Inflammatory macrophage treated with lipopolysaccharide for 4 hours (primary cell): Measurements from ENCODE around the gene C2CD5.
A peak's percentile ranks its signal among the peaks of the same experiment; 100 is the strongest.
"Not testable (repeated sequence)": the region's sequence is repeated elsewhere in the genome, so short reads cannot be mapped to it uniquely, and the experiment has no call there.

Experiments
- DNase-seq: peaks from one replicate; pipeline ENCODE4 v3.0.0-alpha.2; 2020

Gene C2CD5

DNA sequence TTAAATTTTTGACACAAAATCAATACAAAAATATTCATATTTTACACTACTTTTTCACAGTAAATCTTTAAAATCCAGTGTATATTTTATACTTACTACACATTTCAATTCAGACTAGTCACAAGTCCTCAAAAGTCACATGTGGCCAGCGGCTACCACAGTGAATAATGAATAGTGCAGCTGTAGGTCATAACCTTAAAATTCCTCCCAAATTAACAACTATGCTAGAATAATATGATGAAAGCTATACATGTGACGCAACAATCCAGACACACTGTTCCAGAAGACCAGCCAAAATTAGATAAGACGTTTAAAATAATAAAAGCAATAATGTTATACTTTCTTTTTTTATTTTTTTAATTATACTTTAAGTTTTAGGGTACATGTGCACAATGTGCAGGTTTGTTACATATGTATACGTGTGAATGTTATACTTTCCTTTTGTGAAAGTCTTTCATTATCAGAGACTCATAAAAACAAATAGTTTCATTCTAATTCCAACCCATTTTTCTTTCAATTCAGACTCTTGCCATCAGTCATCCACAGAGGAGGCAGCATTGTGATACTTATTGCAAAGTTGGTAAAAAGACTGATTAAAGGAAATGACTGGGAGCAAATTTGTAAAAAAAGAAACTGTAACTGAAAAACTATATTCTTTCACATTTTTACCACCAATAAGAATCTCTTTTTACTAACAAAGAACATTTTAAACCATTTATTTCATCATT lies 67.0 kb downstream of the C2CD5 start:
- DNase-seq, result peak; percentile 14

DNA sequence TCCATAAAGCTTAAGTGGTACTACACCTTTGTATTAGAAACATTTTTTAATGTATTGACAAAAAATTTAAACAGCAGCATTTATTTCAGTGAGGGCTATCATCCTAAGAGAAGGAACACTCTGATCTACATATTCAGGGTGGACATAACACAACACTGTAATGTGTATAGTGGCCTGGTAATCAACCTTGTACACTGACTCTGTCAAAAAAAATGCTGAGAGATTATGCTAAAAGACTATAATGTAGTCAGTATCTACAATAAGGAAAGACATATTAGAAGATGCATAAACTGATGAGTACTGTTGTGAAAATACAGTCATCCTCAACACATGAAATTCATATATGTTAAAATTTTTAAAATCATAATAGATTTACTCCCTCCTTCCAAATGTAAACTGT lies 68.2 kb downstream of the C2CD5 start:
- DNase-seq, result no peak

DNA sequence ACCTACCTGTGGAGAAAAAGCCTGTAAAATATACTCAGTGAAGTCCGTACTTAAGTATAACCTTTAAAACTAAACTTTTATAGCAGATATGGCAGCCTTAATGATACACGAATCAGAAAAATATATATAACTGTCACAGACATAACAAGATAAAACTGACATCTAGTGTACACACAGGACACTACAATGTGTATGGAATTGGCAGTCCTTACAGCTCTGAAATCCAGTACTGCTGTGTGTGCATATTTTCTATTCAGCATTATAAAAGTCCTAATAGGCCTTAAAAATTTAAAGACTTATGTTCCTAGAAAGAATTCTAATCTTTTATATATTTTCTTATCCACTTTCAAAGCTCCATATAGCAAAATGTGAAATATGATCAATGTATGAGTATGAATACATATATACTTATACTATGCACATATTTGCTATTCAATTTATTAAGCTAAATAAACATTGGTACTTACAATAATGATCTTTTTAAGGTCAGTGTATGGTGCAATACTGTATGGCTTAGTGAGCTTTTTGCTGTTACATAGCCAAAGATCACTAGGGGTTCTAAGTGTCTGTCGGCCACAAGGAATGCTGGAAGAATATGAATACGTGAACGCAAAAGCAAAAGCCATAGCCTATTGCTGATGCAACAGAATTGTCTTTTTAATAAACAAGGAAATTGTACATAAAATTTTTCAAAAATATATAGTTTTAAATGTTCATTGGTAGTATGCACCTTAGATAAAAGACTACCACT lies 69.2 kb downstream of the C2CD5 start:
- DNase-seq, result no peak

DNA sequence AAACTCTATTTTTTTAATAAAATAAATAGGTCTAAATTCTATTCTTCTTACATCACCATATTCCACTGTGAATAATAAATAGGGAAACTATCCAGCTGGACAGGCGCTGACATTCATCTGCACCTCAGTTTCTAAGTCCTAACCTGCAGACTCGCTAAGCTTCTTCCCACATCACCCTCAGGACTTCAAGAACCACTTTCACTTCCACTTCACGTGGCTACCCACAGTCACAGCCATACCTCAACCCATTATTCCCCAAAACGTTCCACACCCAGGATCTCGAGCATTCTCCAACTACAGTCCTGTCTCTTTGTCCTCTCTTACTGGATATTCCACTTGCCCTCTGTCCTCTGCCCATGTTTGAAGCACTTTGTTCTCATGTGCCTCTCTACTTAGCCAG lies 71.1 kb downstream of the C2CD5 start:
- no peak for DNase-seq

DNA sequence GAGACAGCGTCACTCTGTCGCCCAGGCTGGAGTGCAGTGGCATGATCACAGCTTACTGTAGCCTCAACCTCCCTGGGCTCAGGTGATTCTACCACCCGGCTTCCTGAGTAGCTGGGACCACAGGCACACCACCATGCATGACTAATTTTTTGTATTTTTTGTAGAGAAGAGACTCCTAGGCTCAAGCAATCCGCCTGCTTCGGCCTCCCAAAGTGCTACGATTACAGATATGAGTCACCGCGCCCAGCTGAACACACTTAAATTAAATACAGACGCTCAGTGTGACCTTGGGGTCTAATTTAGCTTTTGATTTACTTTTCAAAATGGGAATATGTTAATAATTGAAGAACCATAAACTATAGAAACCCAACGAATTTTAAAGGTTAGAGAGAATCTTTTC lies 77.2 kb downstream of the C2CD5 start:
- no peak for DNase-seq

DNA sequence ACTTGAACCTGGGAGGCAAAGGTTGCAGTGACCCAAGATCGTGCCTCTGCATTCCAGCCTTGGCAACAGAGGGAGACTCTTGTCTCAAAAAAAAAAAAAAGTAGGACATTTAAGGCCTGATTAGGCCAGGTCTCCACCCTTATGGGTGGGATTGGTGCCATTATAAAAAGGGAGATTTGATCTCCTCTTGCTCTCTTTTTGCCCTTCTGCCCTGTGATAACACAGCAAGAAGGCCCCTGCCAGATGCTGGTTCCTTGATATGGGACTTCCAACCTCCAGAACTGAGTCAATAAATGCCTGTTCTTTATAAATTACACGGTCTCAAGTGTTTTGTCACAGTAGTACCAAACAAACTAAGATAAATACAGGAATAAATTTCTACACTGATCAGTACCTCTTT lies 81.0 kb downstream of the C2CD5 start:
- no peak for DNase-seq

DNA sequence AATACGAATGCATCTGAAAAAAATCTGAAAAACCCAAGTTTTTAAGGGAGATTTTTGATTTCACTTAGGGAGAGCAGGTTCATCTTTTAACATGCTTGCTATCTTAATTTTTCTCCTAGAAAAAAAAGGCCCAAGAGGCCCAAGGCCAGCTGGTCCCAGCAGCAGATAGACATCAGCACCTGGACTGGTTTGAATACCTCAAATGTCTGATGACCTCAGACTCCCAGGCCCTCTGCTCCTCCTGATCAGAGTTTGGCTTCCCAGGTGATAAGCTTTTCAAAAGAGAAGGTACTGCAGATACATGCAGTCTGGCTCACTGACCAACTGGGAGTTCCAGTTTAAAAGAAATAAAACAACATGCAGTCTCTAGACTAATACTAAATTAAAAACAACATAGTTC lies 82.6 kb downstream of the C2CD5 start:
- no peak for DNase-seq

DNA sequence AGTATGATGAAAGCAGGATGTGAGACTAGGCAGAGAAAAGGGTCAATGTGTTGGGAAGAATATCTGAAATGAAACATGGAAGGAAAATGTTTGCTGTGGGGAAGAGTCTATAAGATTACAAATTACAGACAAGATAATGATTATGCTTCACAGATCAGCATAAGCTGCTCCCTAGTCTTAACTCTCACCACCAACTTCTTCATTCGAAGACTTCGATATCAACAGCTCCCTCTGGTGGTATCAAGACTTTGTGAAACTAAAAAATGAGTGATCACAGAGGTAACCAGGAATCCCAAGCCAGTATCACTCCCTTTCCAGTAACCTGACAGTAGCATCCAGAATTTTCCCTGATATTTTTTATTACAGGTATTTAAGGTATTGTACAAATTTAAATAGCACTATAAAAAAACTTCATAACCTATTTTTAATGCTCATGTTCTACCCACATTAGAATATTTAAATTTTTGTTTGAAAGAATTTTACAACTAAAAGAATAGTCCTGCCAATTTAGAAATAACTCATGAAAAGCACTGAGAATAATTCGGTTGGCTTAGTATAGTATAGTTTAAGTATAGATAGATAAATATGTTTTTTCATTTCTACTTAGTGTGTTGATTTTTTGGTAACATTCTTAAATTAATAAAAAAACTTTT lies 84.4 kb downstream of the C2CD5 start:
- peak; percentile 70 for DNase-seq

DNA sequence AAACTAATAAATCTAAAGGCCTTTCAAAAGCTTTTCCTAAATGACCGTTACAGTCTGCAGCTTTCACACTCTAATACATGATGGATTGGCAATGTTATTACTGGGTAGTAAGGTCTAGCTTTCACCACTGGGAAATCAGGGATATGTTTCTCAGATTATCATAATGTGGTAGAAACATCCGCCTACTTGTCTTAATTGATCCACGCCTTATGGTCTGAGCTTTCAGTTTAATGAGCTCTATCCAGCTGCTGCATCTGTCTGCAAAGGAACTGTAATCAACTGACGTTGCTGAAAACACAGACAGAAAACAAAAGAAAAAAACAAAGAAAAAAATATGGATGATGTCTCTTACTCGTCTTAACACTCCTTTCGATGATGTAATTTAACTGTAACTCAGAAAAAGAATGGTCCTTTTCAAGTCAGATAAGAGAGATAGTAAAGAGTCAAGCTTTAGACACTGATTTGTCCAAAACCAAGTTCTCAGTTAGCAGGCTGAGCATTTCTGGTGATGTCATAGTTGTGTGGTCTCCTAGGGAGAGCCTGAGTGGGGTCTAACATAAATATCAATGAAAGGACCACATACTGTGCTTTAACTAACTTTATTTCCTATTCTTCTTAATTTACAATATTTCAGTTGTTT lies 85.9 kb downstream of the C2CD5 start:
- DNase-seq, result no peak

DNA sequence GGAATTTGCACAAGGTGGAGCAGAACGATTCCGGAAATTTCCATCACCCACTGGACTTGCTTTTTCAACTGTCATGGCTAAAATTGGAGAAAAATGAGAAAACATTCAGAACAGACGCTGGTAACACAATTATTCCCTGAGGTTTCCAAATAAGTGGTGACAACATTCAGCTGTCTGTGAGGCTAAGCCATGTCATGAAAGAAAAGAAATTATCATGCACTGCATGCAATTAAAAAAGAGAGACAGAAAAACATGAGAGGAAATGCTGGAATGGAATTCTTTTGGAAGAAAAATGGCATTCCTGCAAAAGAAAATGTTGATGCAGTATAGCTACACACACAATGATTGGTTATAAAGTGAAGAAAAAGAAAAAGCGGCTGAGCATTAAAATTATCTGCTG lies 87.3 kb downstream of the C2CD5 start:
- DNase-seq, result no peak

DNA sequence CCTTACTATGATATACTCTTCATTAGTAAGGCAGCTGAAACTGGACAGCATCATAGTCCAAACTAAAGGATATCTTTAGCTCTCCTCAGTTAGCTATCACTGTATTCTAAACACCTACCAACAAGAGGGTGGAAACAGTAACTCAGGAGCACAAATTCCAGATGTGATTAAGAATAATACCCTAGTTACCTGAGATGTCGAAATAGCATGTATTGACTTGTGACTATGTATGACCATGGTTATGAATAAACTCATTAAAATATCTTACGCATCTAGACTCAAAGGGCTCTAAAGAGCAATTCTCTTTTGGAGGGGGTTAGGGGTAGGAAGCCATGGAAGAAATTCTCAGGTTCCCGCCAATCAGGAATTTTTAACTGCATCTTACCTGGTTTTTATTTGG lies 90.8 kb downstream of the C2CD5 start:
- no peak for DNase-seq

DNA sequence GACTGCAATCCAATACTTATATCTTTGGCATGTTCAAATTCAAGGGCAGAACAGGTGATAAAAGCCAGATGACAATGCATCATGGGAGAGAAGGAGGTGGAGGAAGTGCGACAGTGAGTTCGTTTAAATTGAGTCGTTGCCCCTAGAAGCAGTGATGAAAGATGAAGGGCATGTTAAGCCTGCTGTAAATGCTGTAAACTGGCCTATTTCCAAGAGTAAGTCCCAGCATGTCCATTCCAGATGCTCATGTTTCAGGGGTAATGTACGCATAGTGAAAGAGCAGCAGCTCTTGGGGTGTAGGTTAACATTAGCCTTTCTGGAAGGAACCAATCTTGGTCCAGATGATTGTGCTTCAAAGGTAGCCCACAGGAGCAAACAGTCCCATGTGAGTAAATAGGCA lies 97.1 kb downstream of the C2CD5 start:
- DNase-seq, result no peak

DNA sequence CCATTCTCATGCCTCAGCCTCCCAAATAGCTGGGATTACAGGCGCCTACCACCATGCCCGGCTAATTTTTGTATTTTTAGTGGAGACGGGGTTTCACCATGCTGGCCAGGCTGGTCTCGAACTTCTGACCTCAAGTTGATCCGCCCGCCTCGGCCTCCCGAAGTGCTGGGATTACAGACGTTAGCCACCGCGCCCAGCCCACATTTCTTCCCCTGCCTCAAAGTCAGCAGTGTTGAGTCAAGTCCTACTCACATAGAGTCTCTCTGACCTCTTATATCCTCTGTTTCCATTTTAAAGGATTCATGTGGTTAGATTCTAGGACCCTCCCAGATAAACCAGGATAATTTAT lies 100.1 kb downstream of the C2CD5 start:
- DNase-seq, result not testable (repeated sequence)

DNA sequence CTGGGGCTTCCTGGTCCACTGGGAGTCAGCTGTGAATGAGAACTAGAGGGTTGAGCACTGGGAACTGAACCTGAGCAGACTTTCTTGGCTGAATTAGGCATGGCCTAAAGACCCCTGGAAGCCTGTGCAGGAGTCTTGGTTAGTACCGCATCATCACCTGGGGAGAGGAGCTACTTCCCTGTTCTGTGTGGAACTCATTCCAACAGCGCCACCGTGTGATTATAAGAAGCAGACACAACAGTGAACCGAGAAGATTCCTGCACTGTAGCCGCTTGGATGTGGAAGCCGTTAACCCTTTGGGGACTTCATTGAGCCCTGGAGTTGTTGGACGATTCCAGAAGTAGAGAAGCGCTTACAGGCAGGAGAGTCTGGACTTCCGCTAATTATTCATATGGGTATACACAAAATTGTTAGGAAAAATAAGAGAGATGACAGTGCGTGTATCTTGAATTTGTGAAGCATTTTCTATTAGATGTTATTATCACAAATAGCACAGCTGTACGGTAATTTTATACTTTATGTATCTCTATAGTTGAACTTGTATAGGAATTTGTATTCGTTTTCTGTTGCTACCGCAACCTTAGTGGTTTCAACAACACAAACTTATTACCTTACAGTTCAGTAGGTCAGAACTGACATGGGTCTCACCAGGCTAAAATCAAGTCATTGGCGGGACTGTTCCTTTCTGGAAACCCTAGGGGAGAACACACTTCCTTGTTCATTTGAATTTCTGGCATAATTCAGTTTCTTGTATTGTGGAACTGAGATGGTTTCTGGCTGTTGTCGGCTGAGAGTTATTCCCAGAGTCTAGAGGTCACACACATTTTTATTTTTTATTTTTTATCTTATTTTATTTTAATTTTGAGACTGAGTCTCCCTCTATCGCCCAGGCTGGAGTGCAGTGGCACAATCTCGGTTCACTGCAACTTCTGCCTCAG lies 100.7 kb downstream of the C2CD5 start:
- peak; percentile 72 for DNase-seq

DNA sequence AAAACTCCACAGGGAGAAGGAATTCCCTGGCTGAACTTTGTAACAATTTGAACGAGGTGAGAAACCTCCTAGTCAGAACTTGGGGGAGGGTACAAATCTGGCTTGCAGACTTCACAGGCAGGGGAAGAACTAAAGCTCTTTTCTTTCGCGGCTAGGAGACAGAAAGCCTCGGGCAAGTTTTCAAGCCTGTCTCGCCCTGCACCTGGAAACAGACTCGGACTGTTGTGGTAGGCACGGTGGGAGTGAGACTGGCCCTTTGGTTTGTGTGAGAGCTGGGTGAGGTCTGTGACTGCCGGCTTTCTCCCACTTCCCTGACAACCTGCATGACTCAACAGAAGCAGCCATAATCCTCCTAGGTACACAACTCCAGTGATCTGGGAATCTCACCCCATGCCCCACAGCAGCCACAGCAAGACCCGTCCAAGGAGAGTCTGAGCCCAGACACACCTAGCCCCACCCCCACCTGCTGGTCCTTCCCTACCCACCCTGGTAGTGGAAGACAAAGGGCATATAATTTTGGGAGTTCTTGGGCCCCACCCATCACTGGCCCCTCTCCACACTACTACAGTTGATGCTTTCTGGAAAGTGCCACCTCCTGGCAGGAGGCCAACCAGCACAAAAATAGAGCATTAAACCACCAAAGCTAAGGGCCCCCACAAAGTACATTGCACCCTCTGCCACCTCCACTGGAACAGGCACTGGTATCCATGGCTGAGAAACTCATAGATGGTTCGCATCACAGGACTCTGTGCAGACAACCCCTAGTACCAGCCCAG lies 107.1 kb downstream of the C2CD5 start:
- DNase-seq, result no peak

DNA sequence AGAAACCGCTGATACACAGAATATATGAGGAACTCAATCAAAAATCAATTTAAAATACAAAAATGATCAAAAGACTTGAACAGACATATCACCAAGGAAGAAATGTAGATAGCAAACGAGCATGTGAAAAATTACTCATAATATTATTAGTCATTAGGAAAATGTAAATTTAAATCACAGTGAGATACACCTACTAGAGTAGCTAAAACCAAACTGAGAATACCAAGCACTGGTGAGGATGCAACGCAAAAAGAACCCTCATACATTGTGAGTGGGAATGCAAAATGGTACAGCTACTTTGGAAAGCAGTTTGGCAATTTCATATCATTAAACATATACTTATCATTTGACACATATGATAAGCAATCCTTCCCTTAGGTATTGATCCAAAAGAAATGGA lies 108.8 kb downstream of the C2CD5 start:
- DNase-seq, result no peak

DNA sequence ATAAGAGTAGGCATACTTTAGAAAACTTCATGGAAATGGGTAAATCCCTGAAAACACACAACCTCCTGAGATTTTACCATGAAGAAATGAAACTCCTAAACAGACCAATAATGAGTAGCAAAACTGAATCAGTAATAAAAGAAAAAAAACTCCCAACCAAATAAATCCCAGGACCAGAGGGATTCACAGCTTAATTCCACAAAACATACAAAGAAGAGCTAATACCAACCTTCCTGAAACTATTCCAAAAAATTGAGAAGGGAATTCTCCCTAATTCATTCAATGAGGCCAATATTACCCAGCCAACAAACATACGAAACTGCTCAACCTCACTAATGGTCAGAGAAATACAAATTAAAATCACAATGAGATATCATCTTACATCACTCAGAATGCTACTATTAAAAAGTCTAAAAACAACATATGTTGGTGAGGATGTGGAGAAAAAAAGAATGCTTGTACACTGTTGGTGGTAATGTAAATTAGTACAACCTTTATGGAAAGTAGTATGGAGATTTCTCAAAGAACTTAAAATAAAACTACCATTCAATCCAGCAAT lies 112.6 kb downstream of the C2CD5 start:
- no peak for DNase-seq

DNA sequence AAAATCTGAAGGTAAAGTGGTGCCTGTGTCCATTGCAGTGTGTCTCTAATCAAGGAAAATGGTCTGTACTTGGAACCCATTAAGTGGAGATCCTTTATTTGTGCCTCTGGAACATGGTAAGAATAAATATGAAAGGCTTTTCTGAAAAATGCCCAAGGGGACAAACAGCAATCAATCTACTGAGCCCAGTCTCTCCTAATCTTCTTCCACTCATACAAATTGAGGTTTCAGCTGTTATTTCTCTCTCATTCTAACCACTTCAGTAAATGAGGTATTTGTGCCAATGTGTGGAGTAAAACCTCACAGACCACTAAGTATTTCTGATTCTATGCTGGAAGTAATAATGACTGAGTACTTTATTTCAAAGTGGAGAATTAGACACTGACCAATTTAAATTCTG lies 127.5 kb downstream of the C2CD5 start:
- DNase-seq, result no peak

DNA sequence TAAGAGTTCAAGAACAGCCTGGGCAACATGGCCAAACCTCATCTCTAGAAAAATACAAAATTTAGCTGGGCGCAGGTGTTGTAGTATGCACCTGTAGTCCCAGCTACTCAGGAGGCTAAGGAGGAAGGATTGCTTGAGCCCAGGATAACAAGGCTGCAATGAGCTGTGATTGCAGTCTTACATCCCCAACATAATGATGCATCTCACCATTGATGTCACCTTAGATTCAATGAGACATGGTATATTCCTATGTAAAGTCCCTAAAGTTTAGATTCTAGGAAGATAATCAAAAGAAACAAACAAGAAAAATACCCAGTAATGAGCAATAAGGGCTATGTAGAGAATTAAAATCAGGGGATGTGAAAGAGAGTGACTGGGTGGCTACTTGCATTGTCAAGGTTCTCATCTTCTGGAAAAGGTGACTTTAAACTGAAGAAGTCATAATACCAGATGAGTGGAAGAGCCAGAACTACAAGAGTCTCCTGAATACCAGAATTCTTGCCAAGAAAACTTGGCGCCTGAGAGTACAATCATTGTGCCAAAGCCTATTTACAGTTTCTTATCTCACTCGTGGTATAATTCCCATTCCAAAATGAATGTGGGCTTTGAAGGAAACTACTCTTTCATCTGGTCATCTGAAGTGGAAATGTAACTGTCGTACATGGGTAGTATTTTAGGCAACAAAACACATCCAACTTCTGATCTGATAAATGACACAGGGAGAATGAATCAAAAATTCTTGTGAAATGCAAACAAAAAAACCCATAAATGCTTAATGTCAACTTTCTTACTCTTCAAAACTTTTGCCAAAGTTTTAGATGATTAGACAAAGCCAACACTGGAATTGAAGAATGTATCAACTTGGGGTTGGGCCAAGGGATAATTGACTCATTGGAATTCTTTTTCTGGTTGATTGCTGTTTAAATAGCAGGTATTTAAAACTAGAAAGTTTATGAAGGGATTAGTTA lies 128.7 kb downstream of the C2CD5 start:
- no peak for DNase-seq

DNA sequence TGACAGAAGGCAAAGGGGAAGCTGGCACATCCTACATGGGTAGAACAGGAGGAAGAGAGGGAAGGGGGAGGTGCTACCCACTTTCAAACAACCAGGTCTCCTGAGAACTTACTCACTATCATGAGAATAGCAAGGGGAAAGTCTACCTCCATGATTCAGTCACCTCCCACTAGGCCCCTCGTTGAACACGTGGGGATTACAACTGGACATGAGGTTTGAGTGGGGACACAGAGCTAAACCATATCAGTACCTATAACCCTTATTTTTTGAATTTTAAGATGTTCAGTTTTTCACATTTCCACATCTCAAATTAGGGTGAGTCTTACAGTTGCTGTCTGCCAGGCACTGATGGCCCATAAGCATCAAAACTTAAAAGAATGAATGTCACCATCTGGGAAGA lies 129.6 kb downstream of the C2CD5 start:
- no peak for DNase-seq
